Heart right ventricle (tissue), 16 donors: ENCODE data around the gene FGD1. TPM values are rescaled to one million over a fixed set of nuclear protein-coding genes. Genes with fewer than 3 reads are reported as not detected.

Source experiments
- ATAC-seq, 8 donors: fragments of 200-7000 bp; cut with Tn5 transposase; one replicate each; pipeline ENCODE4 v1.9.1; 2020; ENCODE audit warnings: mild to moderate bottlenecking in 8 of 8, moderate library complexity in 8 of 8, moderate number of reproducible peaks in 1 of 8
- DNase-seq, 2 donors: peaks; one replicate each; pipeline ENCODE4 v3.0.0-alpha.2; 2020
- H3K27ac ChIP-seq, 10 donors: fragments of 200-600 bp; sonication (generic) in 2 of 10; one replicate each; pipeline versions ENCODE4 v1.5.0 to v1.8.0; 2020 to 2022; ENCODE audit warnings: mild to moderate bottlenecking in 3 of 10
- H3K27me3 ChIP-seq, 7 donors: fragments of 200-600 bp; one replicate each; pipeline ENCODE4 v1.8.0; 2021 to 2022; ENCODE audit warnings: mild to moderate bottlenecking in 2 of 7
- H3K36me3 ChIP-seq, 9 donors: fragments of 200-600 bp; sonication (generic) in 1 of 9; one replicate each; pipeline versions ENCODE4 v1.5.0 to v1.8.0; 2020 to 2022; ENCODE audit warnings: mild to moderate bottlenecking in 2 of 9
- H3K4me1 ChIP-seq, 9 donors: fragments of 200-600 bp; sonication (generic) in 1 of 9; one replicate each; pipeline versions ENCODE4 v1.5.0 to v1.8.0; 2020 to 2022; ENCODE audit warnings: mild to moderate bottlenecking in 4 of 9
- H3K4me3 ChIP-seq, 10 donors: fragments of 200-600 bp; sonication (generic) in 2 of 10; one replicate each; pipeline versions ENCODE4 v1.5.0 to v1.8.0; 2020 to 2022; ENCODE audit warnings: mild to moderate bottlenecking in 7 of 10, moderate library complexity in 2 of 10
- H3K9me3 ChIP-seq, 11 donors: fragments of 200-600 bp in 10 of 11; sonication (generic) in 2 of 11; one replicate each; pipeline versions ENCODE4 v1.5.0 to v1.8.0; 2013 to 2022; ENCODE audit warnings: mild to moderate bottlenecking in 2 of 11, control low read depth in 1 of 11, moderate library complexity in 1 of 11
- CTCF ChIP-seq, 9 donors: fragments of 200-600 bp; sonication (generic) in 2 of 9; IDR thresholded peaks; one replicate each; pipeline versions ENCODE4 v1.5.0 to v1.8.0; 2021 to 2022; ENCODE audit warnings: antibody characterized with exemption in 9 of 9, mild to moderate bottlenecking in 5 of 9, moderate library complexity in 1 of 9
- WGBS, 2 donors: extraction: QIAGEN DNeasy Blood & Tissue Kit; methylation state at CpG; one replicate each; pipeline ENCODE4 v1.1.7; 2013; ENCODE audit warnings: inconsistent platforms in 1 of 2; 5-methylcytosine and 5-hydroxymethylcytosine counted together
- intact Hi-C, 10 donors: fragments of 100-400 bp; cut with DNase I; formaldehyde crosslinking; loops; one replicate each; pipeline versions ENCODE4 v1.11.1 to v1.14.2; 2022
- polyA plus RNA-seq, 2 donors: library from polyadenylated mRNA; stranded (reverse); fragments of 200-250 nt; gene quantifications; one replicate each; pipeline ENCODE4 v1.2.3, GENCODE V29; 2013
- total RNA-seq, 10 donors: library from RNA; stranded (reverse); fragmentation: NEBNext Ultra II Directional in 3 of 10; extraction: Animal tissue kit (Norgen Biotek cat#: 25700) in 3 of 10; gene quantifications; one replicate each; pipeline versions ENCODE4 v1.2.1 to v1.2.4, GENCODE V29; 2021 to 2023
- donor health status: Arrhythmogenic right ventricular cardiomyopathy.
- donor health status: ischemic (EF 13 %, LVEDD 7.1; RV severe dilation, severe dysfunction).
- donor health status: healthy with polysubstance abuse.
- donor health status: DM: no; HTN: yes; CAD: no.
- donor health status: DM: no; HTN: no; CAD: no.
- donor health status: ischemic (EF 25% LVEDD 6.9; RV normal size, moderate dysfunction).
- donor health status: ischemic (EF 25% LVEDD 5.7; RV mildly dilated, moderate dysfunction).
- donor health status: healthy.
- donor health status: DM: yes; HTN: yes; CAD: no.
- donor health status: Ischemic cardiomyopathy.
- donor health status: ischemic (EF 35%, LVEDD 5.7; RV mildly dilated, moderate dysfunction).
- donor health status: nonischemic (EF 11% LVEDD 7.7; RV severe dilation, severe dysfunction).
- donor health status: DM: yes; HTN: yes; CAD: no.
- donor health status: PGD.
- donor health status: ischemic (EF 29% LVEDD 5.4; RV normal size, mild dysfunction).
- donor health status: nonischemic (EF 23%, LVEDD 6.1; RV moderate dilation, normal function).

The FGD1 gene
- total and polyA plus RNA-seq, 12 donors: 2.8 to 6.6 (median 5.1) TPM

DNA sequence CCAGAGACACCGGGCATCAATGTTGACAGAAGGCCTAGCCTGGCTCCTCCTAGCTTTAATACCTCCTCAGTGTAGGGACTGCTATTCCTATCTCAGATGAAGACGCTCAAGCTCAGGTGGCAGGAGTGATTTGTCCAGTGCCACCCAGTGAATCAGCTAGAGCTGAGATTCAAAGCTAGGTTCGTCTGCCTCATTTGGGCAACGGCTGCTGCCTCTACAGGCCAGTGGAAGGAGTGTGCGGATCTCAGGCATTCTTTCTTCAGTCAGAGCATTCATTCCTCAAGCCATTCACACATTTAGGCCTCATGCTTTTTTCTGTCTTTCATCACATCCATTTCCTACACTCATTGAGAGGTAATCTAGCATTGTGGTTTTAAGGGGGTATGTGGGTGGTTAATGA is 48.6 kb downstream of the FGD1 start:
- intact Hi-C loops: loop anchor here in 1 of 10 donors (10.0 kb wide), 1 partner anchor 47 kb away; the partner anchor contains the start of gene FGD1
- H3K27me3 ChIP-seq: peaks cover 0 to 4% (median 0%) of the 10 kb centered on the region in 7 donors
- no peak for DNase-seq
- H3K4me3 ChIP-seq: no peak overlapping the region
- H3K4me1 ChIP-seq: no peaks in the 10 kb centered on the region
- no peak for TF ChIP-seq CTCF (IDR thresholded peaks at IDR 0.05)
- no peak overlapping the region for H3K27ac ChIP-seq
- no peaks in the 10 kb centered on the region for H3K9me3 ChIP-seq
- peaks cover 0 to 65% (median 0%) of the 10 kb centered on the region in 9 donors for H3K36me3 ChIP-seq
- 68 to 83% methylated on average over 5 of the region's 5 CpGs for WGBS, 2 donors
- ATAC-seq: no peak

- no peak overlapping the region for H3K27ac ChIP-seq
- DNase-seq (no peak), ATAC-seq (peak in 1 of 8 donors; percentile 55)
- 78 to 85% methylated on average over 15 to 17 of the region's 17 CpGs for WGBS, 2 donors
- no peak for TF ChIP-seq CTCF (IDR thresholded peaks at IDR 0.05)
- H3K9me3 ChIP-seq: no peaks in the 10 kb centered on the region
- peaks cover 0 to 65% (median 0%) of the 10 kb centered on the region in 9 donors for H3K36me3 ChIP-seq
- no peak overlapping the region for H3K4me3 ChIP-seq
- H3K27me3 ChIP-seq: peaks cover 0 to 4% (median 0%) of the 10 kb centered on the region in 7 donors
- H3K4me1 ChIP-seq: peaks cover 0 to 12% (median 7%) of the 10 kb centered on the region in 9 donors
- intact Hi-C loops: loop anchor here in 1 of 10 donors (10.0 kb wide), 1 partner anchor 49 kb away; the partner anchor contains the start of gene FGD1
These were observed 50.0 kb downstream of the FGD1 start for GRCh38 chrX:54446084-54446483.

- H3K4me1 ChIP-seq: peaks cover 0 to 14% (median 11%) of the 10 kb centered on the region in 9 donors
- peaks cover 0 to 4% (median 0%) of the 10 kb centered on the region in 7 donors for H3K27me3 ChIP-seq
- 71 to 79% methylated on average over 6 of the region's 6 CpGs for WGBS, 2 donors
- H3K9me3 ChIP-seq: no peaks in the 10 kb centered on the region
- TF ChIP-seq CTCF (IDR thresholded peaks at IDR 0.05): no peak
- peaks cover 0 to 60% (median 0%) of the 10 kb centered on the region in 9 donors for H3K36me3 ChIP-seq
- intact Hi-C loops: loop anchor here in 1 of 10 donors (10.0 kb wide), 1 partner anchor 50 kb away; the partner anchor contains the start of gene FGD1
- DNase-seq (no peak), ATAC-seq (no peak)
- no peak overlapping the region for H3K27ac ChIP-seq
- H3K4me3 ChIP-seq: no peak overlapping the region
These were observed 51.3 kb downstream of the FGD1 start for GRCh38 chrX:54444752-54445151.

- no peak overlapping the region for H3K27ac ChIP-seq
- H3K27me3 ChIP-seq: peaks cover 0 to 11% (median 0%) of the 10 kb centered on the region in 7 donors
- TF ChIP-seq CTCF (IDR thresholded peaks at IDR 0.05): no peak
- intact Hi-C loops: loop anchor here in 1 of 10 donors (10.0 kb wide), 1 partner anchor 52 kb away; the partner anchor contains the start of gene FGD1
- DNase-seq: no peak
- H3K4me3 ChIP-seq: no peak overlapping the region
- H3K4me1 ChIP-seq: peaks cover 0 to 19% (median 12%) of the 10 kb centered on the region in 9 donors
- ATAC-seq: no peak
- H3K9me3 ChIP-seq: no peaks in the 10 kb centered on the region
- peaks cover 0 to 41% (median 0%) of the 10 kb centered on the region in 9 donors for H3K36me3 ChIP-seq
These were observed 53.2 kb downstream of the FGD1 start for GRCh38 chrX:54442790-54443189.
